NCI-H345 treated with DMSO at 0.1 percent for 48 hours (cell line): ENCODE measurements around the gene RBM17.
"Not testable (repeated sequence)": the region's sequence is repeated elsewhere in the genome, so short reads cannot be mapped to it uniquely, and the experiment has no call there.

Experiments used
- DNase-seq: peaks from one replicate; lab custom pipeline; 2025; ENCODE audit not compliant: unreplicated experiment; lab: John Stamatoyannopoulos, UW

RBM17 gene

GRCh38 chr10:6056411-6057135 lies 32.3 kb upstream of the RBM17 start:
- DNase-seq = no peak

GRCh38 chr10:6058682-6059475 lies 30.0 kb upstream of the RBM17 start:
- no peak for DNase-seq

- DNase-seq = no peak
These were observed 29.3 kb upstream of the RBM17 start for GRCh38 chr10:6059506-6059905.

GRCh38 chr10:6061056-6061455 lies 27.8 kb upstream of the RBM17 start:
- DNase-seq = no peak

- no peak for DNase-seq
These were observed 26.6 kb upstream of the RBM17 start, which contains the start of gene IL2RA for GRCh38 chr10:6062101-6062771. Gene IL2RA (minus strand): TSS chr10:6062367. CDS start chr10:6062151, 216 bp downstream.

GRCh38 chr10:6064119-6064518 lies 24.7 kb upstream of the RBM17 start:
- no peak for DNase-seq

GRCh38 chr10:6064726-6065125 lies 24.1 kb upstream of the RBM17 start:
- DNase-seq = not testable (repeated sequence)

GRCh38 chr10:6065406-6065805 lies 23.4 kb upstream of the RBM17 start:
- no peak for DNase-seq

- no peak for DNase-seq
These were observed 23.0 kb upstream of the RBM17 start for GRCh38 chr10:6065835-6066234.

GRCh38 chr10:6067457-6067856 lies 21.4 kb upstream of the RBM17 start:
- no peak for DNase-seq

GRCh38 chr10:6068006-6068405 lies 20.8 kb upstream of the RBM17 start:
- DNase-seq = no peak

GRCh38 chr10:6068422-6068821 lies 20.4 kb upstream of the RBM17 start:
- no peak for DNase-seq

- DNase-seq = no peak
These were observed 19.5 kb upstream of the RBM17 start for GRCh38 chr10:6069081-6069931.

GRCh38 chr10:6070660-6071059 lies 18.2 kb upstream of the RBM17 start:
- DNase-seq = no peak

GRCh38 chr10:6071181-6072175 lies 17.4 kb upstream of the RBM17 start:
- no peak for DNase-seq

- DNase-seq = no peak
These were observed 16.5 kb upstream of the RBM17 start for GRCh38 chr10:6072215-6072934.

GRCh38 chr10:6074489-6075301 lies 14.1 kb upstream of the RBM17 start:
- no peak for DNase-seq

- DNase-seq = no peak
These were observed 11.7 kb upstream of the RBM17 start for GRCh38 chr10:6077071-6077675.
